H9 (cell line): ENCODE data around the gene OMA1. TPM values are rescaled to one million over a fixed set of nuclear protein-coding genes. Genes with fewer than 3 reads are reported as not detected.

ENCODE experiments used
- DNase-seq: peaks from one replicate; pipeline ENCODE4 v3.0.0-alpha.2; 2017
- H2AFZ ChIP-seq: one replicate; pipeline ENCODE4 v1.6.1; 2013; ENCODE audit warnings: mild to moderate bottlenecking, low read length, control low read depth, moderate library complexity
- H2AK5ac ChIP-seq: 2 replicates; pipeline ENCODE4 v1.6.1; 2013; ENCODE audit warnings: low read length, control low read depth, mixed read lengths; ENCODE audit not compliant: insufficient read length
- H2BK120ac ChIP-seq: one replicate; pipeline ENCODE4 v1.6.1; 2013; ENCODE audit warnings: low read depth, mild to moderate bottlenecking, low read length, control low read depth, inconsistent platforms; ENCODE audit not compliant: poor library complexity, severe bottlenecking
- H2BK12ac ChIP-seq: 2 replicates; pipeline ENCODE4 v1.6.1; 2013; ENCODE audit warnings: low read length, control low read depth, mixed read lengths, low read depth; ENCODE audit not compliant: insufficient read length
- H2BK15ac ChIP-seq: 2 replicates; pipeline ENCODE4 v1.6.1; 2013; ENCODE audit warnings: low read depth, low read length, control low read depth
- H2BK20ac ChIP-seq: one replicate; pipeline ENCODE4 v1.6.1; 2013; ENCODE audit warnings: low read depth, mild to moderate bottlenecking, low read length, control low read depth, inconsistent platforms; ENCODE audit not compliant: poor library complexity, severe bottlenecking
- H2BK5ac ChIP-seq: 2 replicates; pipeline ENCODE4 v1.6.1; 2013; ENCODE audit warnings: low read length, control low read depth, mixed read lengths; ENCODE audit not compliant: insufficient read length
- H3K14ac ChIP-seq: 2 replicates; pipeline ENCODE4 v1.6.1; 2013; ENCODE audit warnings: low read length, control low read depth; ENCODE audit not compliant: insufficient read depth
- H3K18ac ChIP-seq: 2 replicates; pipeline ENCODE4 v1.6.1; 2013; ENCODE audit warnings: low read depth, mild to moderate bottlenecking, mixed read lengths, low read length, control low read depth; ENCODE audit not compliant: insufficient read length
- H3K23ac ChIP-seq: 2 replicates; pipeline ENCODE4 v1.6.1; 2013; ENCODE audit warnings: low read length, control low read depth, mixed read lengths, low read depth; ENCODE audit not compliant: insufficient read length
- H3K23me2 ChIP-seq: 2 replicates; pipeline ENCODE4 v1.6.1; 2013; ENCODE audit warnings: low read depth, mild to moderate bottlenecking, mixed read lengths, low read length, control low read depth; ENCODE audit not compliant: insufficient read length, poor library complexity, severe bottlenecking
- H3K27ac ChIP-seq: 2 replicates; pipeline ENCODE4 v1.5.1; 2013; ENCODE audit warnings: low read length, control low read depth, mixed read lengths, low read depth; ENCODE audit not compliant: insufficient read length
- H3K27me3 ChIP-seq: 2 replicates; pipeline ENCODE4 v1.6.1; 2013; ENCODE audit warnings: low read length, control low read depth, inconsistent platforms; ENCODE audit not compliant: insufficient read depth
- H3K4ac ChIP-seq: 2 replicates; pipeline ENCODE4 v1.6.1; 2013; ENCODE audit warnings: low read depth, mild to moderate bottlenecking, control low read depth, inconsistent platforms, low read length, moderate library complexity
- H3K4me1 ChIP-seq: 2 replicates; pipeline ENCODE4 v1.6.1; 2013; ENCODE audit warnings: low read length, control low read depth, inconsistent platforms; ENCODE audit not compliant: insufficient read depth
- H3K4me2 ChIP-seq: 2 replicates; pipeline ENCODE4 v1.6.1; 2013; ENCODE audit warnings: low read length, control low read depth, mixed read lengths; ENCODE audit not compliant: insufficient read length, insufficient read depth
- H3K56ac ChIP-seq: 2 replicates; pipeline ENCODE4 v1.6.1; 2013; ENCODE audit warnings: low read depth, mild to moderate bottlenecking, mixed read lengths, low read length, control low read depth; ENCODE audit not compliant: insufficient read length
- H3K79me1 ChIP-seq: 2 replicates; pipeline ENCODE4 v1.6.1; 2013; ENCODE audit warnings: low read depth, mild to moderate bottlenecking, moderate library complexity, low read length, control low read depth, inconsistent platforms; ENCODE audit not compliant: insufficient read depth, poor library complexity, severe bottlenecking
- H3K79me2 ChIP-seq: 2 replicates; pipeline ENCODE4 v1.6.1; 2013; ENCODE audit warnings: low read length, control low read depth, inconsistent platforms; ENCODE audit not compliant: insufficient read depth
- H3K9ac ChIP-seq: 2 replicates; pipeline ENCODE4 v1.6.1; 2013; ENCODE audit warnings: low read length, control low read depth, mixed read lengths; ENCODE audit not compliant: insufficient read length; ENCODE audit errors: extremely low read depth
- H3K9me3 ChIP-seq: one replicate; pipeline ENCODE4 v1.6.1; 2013; ENCODE audit warnings: low read depth, low read length, inconsistent platforms; ENCODE audit not compliant: control insufficient read depth
- H3T11ph ChIP-seq: one replicate; pipeline ENCODE4 v1.6.1; 2013; ENCODE audit warnings: mild to moderate bottlenecking, low read length, control low read depth, inconsistent platforms
- H4K20me1 ChIP-seq: one replicate; pipeline ENCODE4 v1.6.1; 2013; ENCODE audit not compliant: control insufficient read depth, insufficient read length, insufficient read depth
- H4K5ac ChIP-seq: 2 replicates; pipeline ENCODE4 v1.6.1; 2013; ENCODE audit warnings: low read depth, mild to moderate bottlenecking, mixed read lengths, low read length, control low read depth; ENCODE audit not compliant: insufficient read length
- H4K8ac ChIP-seq: replicated peaks from 2 replicates; pipeline ENCODE4 v1.6.1; 2013; ENCODE audit warnings: low read length, control low read depth, mixed read lengths, low read depth; ENCODE audit not compliant: insufficient read length
- H4K91ac ChIP-seq: 2 replicates; pipeline ENCODE4 v1.6.1; 2013; ENCODE audit warnings: low read depth, mild to moderate bottlenecking, moderate library complexity, mixed read lengths, low read length, control low read depth; ENCODE audit not compliant: insufficient read length
- H3K27ac Mint-ChIP-seq, 3 experiments: 2 replicates in 2 of 3; 3 replicates in 1 of 3; pipeline ENCODE4 v1.8.0; 2020 to 2021; ENCODE audit warnings: mixed read lengths in 3 of 3, mild to moderate bottlenecking in 1 of 3, moderate library complexity in 1 of 3
- H3K27me3 Mint-ChIP-seq: 2 replicates; pipeline ENCODE4 v1.8.0; 2021; ENCODE audit warnings: low read depth, mild to moderate bottlenecking, moderate library complexity, mixed read lengths
- H3K36me3 Mint-ChIP-seq, 3 experiments: 2 replicates in 2 of 3; 3 replicates in 1 of 3; pipeline ENCODE4 v1.8.0; 2020 to 2021; ENCODE audit warnings: low read depth in 3 of 3, mixed read lengths in 3 of 3; ENCODE audit not compliant: insufficient read depth in 1 of 3
- H3K4me1 Mint-ChIP-seq, 2 experiments: 2 replicates each; pipeline ENCODE4 v1.8.0; 2020; ENCODE audit warnings: mixed read lengths in 2 of 2
- H3K4me3 Mint-ChIP-seq, 2 experiments: 2 replicates in 1 of 2; 3 replicates in 1 of 2; pipeline ENCODE4 v1.8.0; 2020 to 2021; ENCODE audit warnings: mild to moderate bottlenecking in 2 of 2, mixed read lengths in 2 of 2, moderate library complexity in 1 of 2
- H3K9me3 Mint-ChIP-seq, 2 experiments: 2 replicates in 1 of 2; 3 replicates in 1 of 2; pipeline ENCODE4 v1.8.0; 2020; ENCODE audit warnings: mild to moderate bottlenecking in 2 of 2, mixed read lengths in 2 of 2, moderate library complexity in 1 of 2
- total RNA-seq: library from RNA; stranded (reverse); gene quantifications from 2 replicates; pipeline ENCODE4 v1.2.1, GENCODE V29; 2021
- TF ChIP-seq, protein P1 (sequence below): fragments of 200-600 bp; sonication (generic); conservative IDR thresholded peaks from 3 replicates; pipeline ENCODE4 v1.8.0; 2021; ENCODE audit warnings: antibody characterized with exemption, mild to moderate bottlenecking

The OMA1 gene
- total RNA-seq, 1 experiment from 2014 or later, result 12.9 TPM

DNA sequence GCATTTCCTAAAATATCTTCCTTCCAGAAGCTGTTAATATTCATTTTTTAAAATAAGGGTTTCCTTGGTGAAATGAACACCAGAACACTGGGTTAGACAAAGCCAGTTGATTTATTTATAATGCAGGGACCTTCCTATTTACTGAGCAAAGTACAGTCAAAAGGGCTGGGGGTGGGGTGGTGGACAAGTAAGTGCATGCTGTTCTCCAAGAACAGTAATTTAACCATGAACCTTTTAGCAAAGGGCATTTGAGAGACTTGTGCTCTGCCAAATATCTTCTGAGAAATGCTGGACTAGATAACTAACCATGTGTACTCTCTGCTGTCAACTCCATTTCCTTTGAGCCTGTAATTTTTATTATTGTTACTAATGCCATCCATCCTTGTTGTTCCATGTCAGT, 100.2 kb downstream of the OMA1 start:
- no peak overlapping the region for H3K56ac ChIP-seq
- H3K9me3 Mint-ChIP-seq, result no peaks in the 10 kb centered on the region
- H3K4me1 ChIP-seq, result peaks cover 5% of the 10 kb centered on the region; the same call in 1 of the 2 replicates
- no peak overlapping the region for H3T11ph ChIP-seq
- no peaks in the 10 kb centered on the region for H3K27me3 ChIP-seq
- H3K79me2 ChIP-seq, result no peaks in the 10 kb centered on the region
- TF ChIP-seq, protein P1, sequence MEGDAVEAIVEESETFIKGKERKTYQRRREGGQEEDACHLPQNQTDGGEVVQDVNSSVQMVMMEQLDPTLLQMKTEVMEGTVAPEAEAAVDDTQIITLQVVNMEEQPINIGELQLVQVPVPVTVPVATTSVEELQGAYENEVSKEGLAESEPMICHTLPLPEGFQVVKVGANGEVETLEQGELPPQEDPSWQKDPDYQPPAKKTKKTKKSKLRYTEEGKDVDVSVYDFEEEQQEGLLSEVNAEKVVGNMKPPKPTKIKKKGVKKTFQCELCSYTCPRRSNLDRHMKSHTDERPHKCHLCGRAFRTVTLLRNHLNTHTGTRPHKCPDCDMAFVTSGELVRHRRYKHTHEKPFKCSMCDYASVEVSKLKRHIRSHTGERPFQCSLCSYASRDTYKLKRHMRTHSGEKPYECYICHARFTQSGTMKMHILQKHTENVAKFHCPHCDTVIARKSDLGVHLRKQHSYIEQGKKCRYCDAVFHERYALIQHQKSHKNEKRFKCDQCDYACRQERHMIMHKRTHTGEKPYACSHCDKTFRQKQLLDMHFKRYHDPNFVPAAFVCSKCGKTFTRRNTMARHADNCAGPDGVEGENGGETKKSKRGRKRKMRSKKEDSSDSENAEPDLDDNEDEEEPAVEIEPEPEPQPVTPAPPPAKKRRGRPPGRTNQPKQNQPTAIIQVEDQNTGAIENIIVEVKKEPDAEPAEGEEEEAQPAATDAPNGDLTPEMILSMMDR, result no peak
- no peak overlapping the region for H3K4me2 ChIP-seq
- H2BK5ac ChIP-seq, result no peak overlapping the region
- no peak overlapping the region for H3K27ac ChIP-seq
- H3K14ac ChIP-seq, result no peak overlapping the region
- H3K4me1 Mint-ChIP-seq, result peaks cover 7 to 21% of the 10 kb centered on the region in 2 experiments
- H3K79me1 ChIP-seq, result no peaks in the 10 kb centered on the region
- no peak overlapping the region for H4K91ac ChIP-seq
- H2BK120ac ChIP-seq, result no peak overlapping the region
- H2BK12ac ChIP-seq, result no peak overlapping the region
- H3K4ac ChIP-seq, result no peak overlapping the region
- no peak overlapping the region for H2BK20ac ChIP-seq
- H3K23me2 ChIP-seq, result no peaks in the 10 kb centered on the region
- H4K5ac ChIP-seq, result no peak overlapping the region
- H3K18ac ChIP-seq, result no peak overlapping the region
- no peak overlapping the region for H2AFZ ChIP-seq
- H3K9ac ChIP-seq, result no peak overlapping the region
- no peak overlapping the region for H3K23ac ChIP-seq
- no peak overlapping the region for H2BK15ac ChIP-seq
- no peak overlapping the region for H4K8ac ChIP-seq
- no peaks in the 10 kb centered on the region for H3K36me3 Mint-ChIP-seq
- no peaks in the 10 kb centered on the region for H3K9me3 ChIP-seq
- no peak for DNase-seq
- no peak overlapping the region for H3K4me3 Mint-ChIP-seq
- no peak overlapping the region for H2AK5ac ChIP-seq
- no peaks in the 10 kb centered on the region for H4K20me1 ChIP-seq
- no peak overlapping the region for H3K27ac Mint-ChIP-seq
- H3K27me3 Mint-ChIP-seq, result peaks cover 1% of the 10 kb centered on the region; the same call in 1 of the 2 replicates
